NCI-H1694 treated with DMSO at 0.1 percent for 48 hours (cell line): ENCODE measurements around the gene CADM1.

Source experiments
- DNase-seq: peaks from one replicate; lab custom pipeline; 2025; lab: John Stamatoyannopoulos, UW

Gene CADM1

GRCh38 chr11:115182282-115182955 is 321.8 kb downstream of the CADM1 start:
- no peak for DNase-seq

- DNase-seq = no peak
Measured at GRCh38 chr11:115181538-115181937, 322.7 kb downstream of the CADM1 start.

GRCh38 chr11:115180272-115180671 is 323.9 kb downstream of the CADM1 start:
- DNase-seq = no peak

- DNase-seq = no peak
Measured at GRCh38 chr11:115179636-115180035, 324.6 kb downstream of the CADM1 start.

DNA sequence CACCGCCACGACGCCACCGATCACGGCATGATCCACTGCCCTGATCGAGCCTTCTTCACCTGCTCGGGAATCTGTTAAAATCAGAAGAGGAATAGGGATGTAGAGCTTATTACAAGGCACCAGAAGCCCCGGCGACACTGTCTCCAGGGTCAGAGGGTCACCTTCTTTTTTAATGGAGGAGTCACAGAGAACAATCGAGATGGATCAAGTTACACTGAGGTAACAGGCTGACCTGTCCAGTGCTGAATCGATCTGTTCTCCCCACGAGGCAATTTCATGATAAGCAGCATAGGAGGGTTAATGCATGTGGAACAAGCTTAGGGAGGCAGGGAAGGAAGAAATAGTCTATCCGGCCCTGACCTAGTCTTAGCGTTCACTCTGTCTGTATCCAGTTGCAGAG is 325.5 kb downstream of the CADM1 start:
- DNase-seq = no peak

- DNase-seq = no peak
Measured at GRCh38 chr11:115173136-115173535, 331.1 kb downstream of the CADM1 start.

- DNase-seq = no peak
Measured at GRCh38 chr11:115170133-115170815, 333.9 kb downstream of the CADM1 start.

DNA sequence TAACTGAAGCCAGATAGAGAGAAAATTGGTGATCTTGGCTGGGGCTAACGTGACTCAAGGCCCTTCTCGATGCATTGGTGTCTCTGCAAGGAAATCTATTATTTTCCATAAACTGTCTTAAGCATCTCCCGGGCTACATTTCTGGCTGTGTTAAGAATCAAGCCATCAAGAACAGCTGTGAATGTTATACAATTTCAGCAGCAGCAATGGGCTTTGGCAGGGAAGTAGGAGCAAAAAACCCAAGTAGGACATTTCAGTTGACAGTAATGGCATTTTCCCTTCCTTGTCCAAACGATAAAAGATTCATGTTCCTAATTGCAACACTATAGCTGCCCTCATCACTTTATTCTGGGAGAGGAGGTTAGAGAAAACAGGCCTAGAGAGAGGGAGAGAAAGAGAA is 335.0 kb downstream of the CADM1 start:
- no peak for DNase-seq

DNA sequence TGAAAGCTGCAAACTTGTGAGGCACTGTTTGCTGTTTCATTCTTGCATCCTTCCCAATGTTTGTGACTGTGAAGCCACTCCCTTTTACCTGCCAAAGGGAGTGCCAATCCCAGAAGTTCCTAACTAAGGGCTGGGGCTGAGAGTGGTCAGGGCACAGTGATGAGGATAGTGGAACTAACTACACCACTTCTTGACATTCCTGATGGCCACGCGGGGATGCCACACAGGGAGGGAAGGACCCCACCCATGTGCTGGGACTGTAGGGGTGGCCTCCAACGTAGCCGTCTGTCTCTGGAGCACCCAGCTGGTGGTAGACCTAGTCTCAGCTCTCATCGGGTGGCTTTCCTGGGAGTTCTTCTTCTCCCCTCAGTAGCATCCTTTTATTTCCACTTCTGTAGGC is 335.5 kb downstream of the CADM1 start:
- no peak for DNase-seq

- no peak for DNase-seq
Measured at GRCh38 chr11:115168229-115168671, 336.0 kb downstream of the CADM1 start.

GRCh38 chr11:115167456-115167855 is 336.8 kb downstream of the CADM1 start:
- DNase-seq = no peak

DNA sequence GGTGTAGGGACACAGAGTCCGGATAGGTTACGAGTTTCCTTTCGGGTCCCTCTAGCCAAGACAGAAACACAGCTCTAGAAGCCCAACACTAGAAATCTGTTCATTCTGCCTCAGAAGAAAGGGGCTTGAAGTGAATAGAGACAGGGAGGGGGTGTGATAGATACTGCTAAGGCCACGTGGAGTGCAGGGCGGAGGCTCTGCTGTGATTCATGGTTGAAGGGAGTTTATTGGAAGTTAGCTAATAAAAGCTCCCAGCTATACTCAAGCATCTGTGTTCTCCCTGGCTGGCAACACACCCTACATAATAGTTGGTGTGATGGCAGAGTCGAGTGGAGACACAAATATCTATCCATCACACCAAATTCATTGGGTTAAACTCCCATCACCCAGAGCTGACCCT is 337.4 kb downstream of the CADM1 start:
- no peak for DNase-seq

DNA sequence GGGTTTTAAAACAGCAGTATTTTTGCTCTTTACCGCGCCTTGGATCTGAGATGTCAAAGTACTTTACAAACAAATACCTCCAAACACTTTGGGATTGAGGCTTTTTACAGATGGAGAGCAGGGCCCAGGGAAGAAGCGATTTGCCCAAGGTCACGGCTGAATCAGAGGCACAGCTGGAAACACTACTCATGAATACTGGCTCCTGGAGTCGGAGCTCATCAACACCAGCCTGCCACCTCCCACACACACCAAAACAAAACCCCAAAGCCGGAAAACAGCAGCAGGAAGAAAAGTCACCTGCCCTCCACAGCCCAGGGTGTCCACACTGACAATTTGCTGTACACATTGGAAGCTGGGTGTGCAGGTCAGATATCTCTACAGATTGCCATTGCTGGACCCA is 339.4 kb downstream of the CADM1 start:
- no peak for DNase-seq

DNA sequence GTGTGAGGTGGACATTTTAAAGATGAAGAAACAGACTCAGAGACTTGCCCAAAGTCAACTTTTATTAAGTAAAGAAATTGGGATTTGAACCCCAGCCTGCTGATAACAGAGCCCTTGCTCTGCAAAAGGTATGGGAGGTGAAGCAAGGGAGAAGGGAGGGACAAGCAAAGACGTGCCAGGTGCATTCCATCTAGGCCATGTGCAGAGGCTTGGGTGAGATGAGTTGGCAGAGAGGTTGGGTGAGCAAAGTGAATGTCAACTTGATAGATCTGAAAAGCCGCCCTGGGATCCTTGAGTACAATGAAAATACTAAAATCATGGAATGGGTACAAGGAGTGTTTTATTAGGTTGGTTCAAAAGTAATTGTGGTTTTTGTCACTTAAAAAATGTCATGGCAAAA is 341.3 kb downstream of the CADM1 start:
- DNase-seq = no peak

DNA sequence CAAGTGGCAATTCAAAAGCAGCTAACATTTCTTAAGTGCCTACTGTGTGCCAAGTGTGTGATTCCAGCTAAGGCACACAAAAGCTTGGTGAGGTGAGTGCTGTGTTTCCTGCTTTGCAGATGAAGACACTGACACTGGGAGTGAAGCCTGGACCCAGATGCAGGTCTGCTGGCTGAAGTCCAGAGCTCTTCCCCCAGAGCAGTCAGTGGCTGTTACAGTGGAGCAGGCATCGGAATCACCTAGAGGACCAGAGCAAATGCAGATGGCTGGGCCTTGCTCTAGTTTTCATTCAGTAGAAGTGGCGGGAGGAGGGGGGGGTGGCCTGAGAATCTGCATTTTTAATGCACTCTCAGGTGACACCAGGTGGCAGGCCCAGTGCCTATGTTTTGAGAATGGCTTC is 342.3 kb downstream of the CADM1 start:
- peak; percentile 24 for DNase-seq

GRCh38 chr11:115159207-115159606 is 345.0 kb downstream of the CADM1 start:
- DNase-seq = no peak

GRCh38 chr11:115158053-115158452 is 346.2 kb downstream of the CADM1 start:
- DNase-seq = no peak

DNA sequence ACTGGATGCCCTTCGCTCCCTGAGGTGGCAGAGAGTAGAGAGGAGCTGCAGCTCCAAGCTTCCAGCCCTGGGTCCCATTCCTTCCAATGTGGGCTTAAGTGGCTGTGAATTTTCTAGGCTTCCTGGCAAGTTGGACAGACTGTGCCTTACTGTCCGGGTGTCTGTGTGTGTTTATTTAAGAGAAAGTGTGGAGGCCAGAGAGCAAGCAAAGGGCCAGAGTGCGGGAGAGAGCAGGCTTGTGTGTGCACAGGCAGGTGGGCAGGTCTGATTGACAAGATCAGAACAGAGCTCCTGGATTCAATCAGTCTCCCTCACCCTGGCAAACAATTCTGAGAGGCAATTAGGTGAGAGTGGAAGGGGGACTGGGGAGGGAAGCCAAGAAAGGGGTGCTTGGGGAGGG is 347.0 kb downstream of the CADM1 start:
- no peak for DNase-seq

- no peak for DNase-seq
Measured at GRCh38 chr11:115155978-115156377, 348.2 kb downstream of the CADM1 start.

GRCh38 chr11:115155320-115155719 is 348.9 kb downstream of the CADM1 start:
- no peak for DNase-seq

DNA sequence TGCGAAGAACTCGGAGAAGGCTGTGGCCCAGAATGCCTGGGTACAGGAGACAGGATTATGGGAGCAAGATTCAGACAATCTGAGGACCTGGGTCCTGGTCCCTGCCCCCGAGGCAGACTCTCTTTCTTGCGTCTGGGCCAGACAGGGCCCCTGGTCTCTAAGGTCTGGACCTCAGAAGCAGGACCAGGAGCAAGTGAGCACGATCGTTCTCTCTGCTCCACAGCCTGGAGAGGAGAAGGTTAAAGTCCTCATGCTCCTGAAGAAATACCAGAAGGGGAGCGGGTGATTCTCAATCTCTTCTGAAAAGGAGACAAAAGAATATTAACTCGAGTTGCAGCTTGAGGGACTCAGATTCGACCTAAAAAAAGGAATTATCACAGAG is 349.9 kb downstream of the CADM1 start:
- DNase-seq = no peak

DNA sequence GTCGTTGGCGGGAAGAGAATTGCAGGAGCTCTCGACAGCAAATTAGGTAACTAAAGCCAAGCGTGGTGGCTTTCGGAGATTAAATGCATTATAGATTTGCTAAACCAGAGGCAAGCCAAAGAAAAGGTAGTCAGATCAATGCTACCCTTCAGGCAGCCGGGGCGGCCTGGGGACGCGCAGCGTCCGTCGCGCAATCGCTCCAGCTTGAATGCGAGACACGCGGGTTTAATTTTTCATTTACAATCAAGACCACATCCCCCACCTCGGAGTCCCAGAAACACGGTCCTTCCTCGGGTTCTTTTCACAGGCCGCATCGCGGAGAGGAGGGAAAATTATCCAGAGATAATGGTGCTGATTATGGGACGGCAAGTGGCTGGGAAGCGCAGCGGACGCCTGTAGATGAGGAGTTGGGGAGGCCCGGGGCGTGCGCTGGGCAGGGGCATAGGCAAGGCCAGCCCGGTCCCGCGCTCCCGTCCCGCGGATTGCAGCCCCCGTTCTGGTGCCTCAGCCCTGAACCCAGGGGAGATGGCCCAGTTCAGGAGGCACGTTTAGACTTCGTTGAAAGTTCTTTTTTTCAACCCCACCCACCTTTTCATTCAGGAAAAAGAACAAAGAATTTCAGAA is 350.4 kb downstream of the CADM1 start:
- DNase-seq = no peak

DNA sequence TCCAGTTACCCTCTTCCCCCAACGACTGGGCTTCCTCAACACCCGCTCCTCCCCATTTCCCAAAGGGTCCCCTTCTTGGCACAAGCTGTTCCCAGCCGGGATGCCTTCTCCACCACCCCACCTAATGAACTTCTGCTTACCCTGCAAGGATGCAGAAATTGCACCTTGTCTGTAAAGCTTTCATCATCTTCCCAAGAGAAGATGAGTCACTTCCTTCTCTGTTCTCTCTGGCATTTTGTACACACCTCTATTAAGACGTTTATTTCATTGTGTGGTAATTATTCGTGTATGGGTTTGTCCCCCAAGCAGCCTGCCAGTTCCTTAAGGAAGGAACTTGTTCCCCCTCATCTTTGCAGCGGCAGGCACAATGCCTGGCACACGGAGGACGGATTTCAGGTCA is 351.1 kb downstream of the CADM1 start:
- no peak for DNase-seq
